D721Med (cell line): ENCODE measurements around the gene NUP153.

ENCODE experiments used
- DNase-seq: peaks from one replicate; pipeline ENCODE4 v3.0.0; 2011; ENCODE audit warnings: low spot score; ENCODE audit not compliant: insufficient read length
- FAIRE-seq: peaks from 2 replicates; lab custom pipeline; 2011; peaks lifted over from hg19 to GRCh38; lab: Jason Lieb, UNC
- TF ChIP-seq, protein P1 (sequence below): IDR thresholded peaks from 2 replicates; pipeline ENCODE4 v1.5.1; 2012; ENCODE audit warnings: mild to moderate bottlenecking, control low read depth; ENCODE audit not compliant: insufficient read depth; ENCODE audit errors: missing control alignments

The NUP153 gene

DNA sequence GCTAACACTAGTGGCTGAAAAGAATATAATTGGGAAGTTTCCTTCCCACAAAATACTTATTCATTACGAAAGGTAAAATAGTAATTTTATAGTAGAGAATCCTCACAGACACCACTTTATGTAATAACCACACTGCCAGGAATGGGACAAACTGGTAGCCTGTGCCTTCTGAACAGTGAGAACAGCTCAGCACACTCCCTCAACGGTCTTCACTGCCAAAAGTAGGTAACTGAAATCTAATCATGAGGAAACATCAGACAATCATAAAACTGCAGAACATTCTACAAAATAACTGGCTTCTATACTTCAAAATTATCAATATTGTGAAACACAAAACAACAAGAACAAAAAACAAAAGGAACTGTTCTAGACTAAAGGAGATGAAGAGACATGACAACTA, 44.1 kb downstream of the NUP153 start:
- TF ChIP-seq, protein P1, sequence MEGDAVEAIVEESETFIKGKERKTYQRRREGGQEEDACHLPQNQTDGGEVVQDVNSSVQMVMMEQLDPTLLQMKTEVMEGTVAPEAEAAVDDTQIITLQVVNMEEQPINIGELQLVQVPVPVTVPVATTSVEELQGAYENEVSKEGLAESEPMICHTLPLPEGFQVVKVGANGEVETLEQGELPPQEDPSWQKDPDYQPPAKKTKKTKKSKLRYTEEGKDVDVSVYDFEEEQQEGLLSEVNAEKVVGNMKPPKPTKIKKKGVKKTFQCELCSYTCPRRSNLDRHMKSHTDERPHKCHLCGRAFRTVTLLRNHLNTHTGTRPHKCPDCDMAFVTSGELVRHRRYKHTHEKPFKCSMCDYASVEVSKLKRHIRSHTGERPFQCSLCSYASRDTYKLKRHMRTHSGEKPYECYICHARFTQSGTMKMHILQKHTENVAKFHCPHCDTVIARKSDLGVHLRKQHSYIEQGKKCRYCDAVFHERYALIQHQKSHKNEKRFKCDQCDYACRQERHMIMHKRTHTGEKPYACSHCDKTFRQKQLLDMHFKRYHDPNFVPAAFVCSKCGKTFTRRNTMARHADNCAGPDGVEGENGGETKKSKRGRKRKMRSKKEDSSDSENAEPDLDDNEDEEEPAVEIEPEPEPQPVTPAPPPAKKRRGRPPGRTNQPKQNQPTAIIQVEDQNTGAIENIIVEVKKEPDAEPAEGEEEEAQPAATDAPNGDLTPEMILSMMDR: no peak
- DNase-seq (no peak), FAIRE-seq (peak; percentile 35)

DNA sequence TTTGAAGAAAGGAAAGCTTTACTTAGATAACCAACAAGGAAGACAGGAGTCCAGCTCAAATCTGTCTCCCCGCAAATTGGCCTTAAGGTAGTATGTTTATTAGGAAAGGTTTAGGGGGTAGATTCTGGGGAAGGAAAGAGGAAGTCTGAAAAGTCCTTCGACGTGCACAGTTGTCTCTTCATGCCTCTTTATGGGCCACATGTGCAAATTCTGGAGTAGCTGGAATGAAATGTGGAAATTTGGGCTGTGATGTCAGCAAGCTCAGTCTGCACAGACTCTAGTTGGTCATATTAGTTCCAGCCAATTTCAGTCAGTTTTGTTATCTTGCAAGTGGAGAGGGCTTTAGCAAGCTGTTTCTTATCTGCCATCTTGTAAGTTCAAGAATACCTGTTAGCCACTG, 50.1 kb downstream of the NUP153 start:
- no peak for FAIRE-seq
- TF ChIP-seq, protein P1: no peak
- DNase-seq: no peak

DNA sequence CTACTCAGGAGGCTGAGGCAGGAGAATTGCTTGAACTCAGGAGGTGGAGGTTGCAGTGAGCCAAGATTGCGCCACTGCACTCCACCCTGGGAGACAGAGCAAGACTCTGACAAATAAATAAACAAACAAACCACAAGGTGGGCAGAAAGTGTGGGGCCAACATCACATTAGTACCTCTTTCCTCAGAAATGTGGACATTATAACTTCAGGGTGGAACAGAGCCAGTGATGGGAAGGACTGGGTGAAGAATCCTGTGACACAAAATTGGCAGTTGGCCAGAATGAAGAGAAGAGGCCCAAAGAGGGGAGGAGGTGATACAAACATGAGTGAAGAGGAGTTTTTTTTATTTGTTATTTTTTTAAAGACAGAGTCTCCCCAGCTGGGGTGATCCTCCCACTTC, 50.6 kb downstream of the NUP153 start:
- no peak for DNase-seq

DNA sequence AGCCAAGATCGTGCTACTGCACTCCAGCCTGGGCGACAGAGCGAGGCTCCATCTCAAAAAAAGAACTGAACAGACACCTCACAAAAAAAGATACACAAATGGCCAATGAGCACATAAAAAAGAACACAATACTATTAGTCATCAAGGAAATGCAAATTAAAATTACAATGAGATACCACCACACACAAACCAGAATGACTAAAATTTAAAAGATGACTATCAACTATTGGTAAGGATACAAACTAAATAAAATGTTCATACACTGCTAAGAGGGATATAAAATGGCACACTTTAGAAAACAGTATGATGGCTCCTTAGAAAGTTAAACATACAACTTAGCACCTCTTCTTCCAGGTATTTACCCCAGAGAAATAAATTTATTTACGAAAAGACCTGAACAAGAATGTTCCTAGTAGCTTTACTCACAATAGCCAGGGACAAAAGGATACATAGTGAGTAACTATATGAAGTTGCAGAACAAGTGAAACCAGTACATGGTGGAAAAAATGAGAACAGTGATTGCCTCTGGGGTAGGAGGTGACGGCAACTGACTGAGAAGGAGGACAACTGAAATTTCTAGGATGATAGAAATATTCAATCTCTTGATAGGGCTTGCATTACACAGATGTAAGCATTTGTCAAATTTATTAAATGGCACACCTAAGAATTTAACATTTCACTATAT, 53.4 kb downstream of the NUP153 start:
- TF ChIP-seq, protein P1: no peak
- FAIRE-seq: no peak
- DNase-seq: no peak

More for the DNA sequence above, 50.6 kb downstream of the NUP153 start:
- no peak for FAIRE-seq
- TF ChIP-seq, protein P1: no peak

DNA sequence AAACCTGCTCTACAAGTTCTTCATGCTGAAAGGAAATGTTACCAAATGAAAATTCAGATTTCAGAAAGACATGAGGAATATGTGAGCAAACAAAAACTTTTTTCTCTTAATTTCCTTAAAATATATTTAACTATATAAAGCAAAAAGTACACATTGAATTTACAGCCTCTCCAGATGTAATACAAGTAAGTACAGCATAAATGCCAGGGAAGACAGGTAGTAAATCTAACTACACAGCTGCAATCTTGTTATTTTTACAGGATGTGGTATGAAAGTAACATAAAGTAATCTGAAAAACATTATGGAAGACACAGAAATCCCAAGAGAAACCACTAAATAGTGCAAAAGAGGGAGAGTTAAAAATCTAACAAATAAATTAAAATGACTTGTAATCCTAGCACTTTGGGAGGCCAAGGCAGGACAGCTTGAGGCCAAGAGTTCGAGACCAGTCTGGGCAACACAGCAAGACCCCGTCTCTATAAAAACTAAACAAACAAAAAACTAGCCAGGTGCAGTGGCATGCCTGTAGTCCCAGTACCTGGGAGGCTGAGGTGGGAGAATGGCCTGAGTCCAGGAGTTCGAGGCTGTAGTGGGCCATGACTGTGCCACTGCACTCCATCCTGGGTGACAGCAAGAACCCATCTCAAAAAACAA, 55.9 kb downstream of the NUP153 start:
- TF ChIP-seq, protein P1: no peak
- FAIRE-seq (no peak), DNase-seq (no peak)

DNA sequence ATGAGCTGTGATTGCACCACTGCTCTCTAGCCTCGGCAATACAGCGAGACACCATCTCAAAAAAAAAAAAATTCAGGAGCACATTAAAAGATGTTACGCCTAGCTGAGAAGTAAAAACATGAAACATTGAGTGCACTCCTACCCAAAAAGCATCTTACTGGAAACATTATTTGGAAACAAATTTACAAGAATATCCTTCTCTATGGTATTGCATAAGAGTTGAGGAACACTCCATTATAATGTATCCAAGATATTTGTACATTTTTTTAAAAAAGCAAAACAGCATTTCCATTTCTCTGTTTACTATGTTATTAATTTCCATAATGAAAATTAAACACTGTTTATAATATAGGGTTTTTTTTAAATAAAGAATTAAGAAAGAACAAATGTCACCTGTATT, 58.0 kb downstream of the NUP153 start:
- FAIRE-seq (no peak), DNase-seq (no peak)
- TF ChIP-seq, protein P1: no peak

DNA sequence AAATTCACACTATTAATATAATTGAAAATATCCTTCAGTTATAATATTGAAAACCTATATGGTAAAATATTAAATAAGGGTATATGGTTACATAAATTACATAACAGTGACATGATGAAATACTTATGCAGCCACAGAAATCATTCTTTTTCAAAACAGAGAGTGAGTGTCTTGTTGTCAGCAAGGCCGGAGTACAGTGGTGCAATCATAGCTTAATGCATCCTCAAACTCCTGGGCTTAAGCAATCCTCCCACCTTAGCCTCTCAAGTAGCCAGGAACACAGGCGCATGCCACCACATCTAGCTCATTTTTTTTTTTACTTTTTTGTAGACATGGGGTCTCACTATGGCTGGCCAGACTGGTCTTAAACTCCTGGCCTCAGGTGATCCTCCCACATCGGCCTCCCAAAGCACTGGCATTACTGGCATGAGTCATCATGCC, 66.2 kb downstream of the NUP153 start:
- FAIRE-seq (no peak), DNase-seq (no peak)
- TF ChIP-seq, protein P1: no peak
